Activated T-cell treated with anti-CD3 and anti-CD28 coated beads for 4 hours (primary cell): Measurements from ENCODE around the gene MTR.

Experiments used
- DNase-seq: peaks from one replicate; pipeline ENCODE4 v3.0.0-alpha.2; 2020

Gene MTR

GRCh38 chr1:236795035-236795756 is at the start of gene MTR:
Gene MTR (plus strand): TSS chr1:236795292. CDS start chr1:236795704, 412 bp downstream.
- peak; percentile 92 for DNase-seq

GRCh38 chr1:236746785-236747184 is 48.3 kb upstream of the MTR start:
- no peak for DNase-seq

GRCh38 chr1:236747311-236747985 is 47.6 kb upstream of the MTR start:
- DNase-seq: no peak

DNA sequence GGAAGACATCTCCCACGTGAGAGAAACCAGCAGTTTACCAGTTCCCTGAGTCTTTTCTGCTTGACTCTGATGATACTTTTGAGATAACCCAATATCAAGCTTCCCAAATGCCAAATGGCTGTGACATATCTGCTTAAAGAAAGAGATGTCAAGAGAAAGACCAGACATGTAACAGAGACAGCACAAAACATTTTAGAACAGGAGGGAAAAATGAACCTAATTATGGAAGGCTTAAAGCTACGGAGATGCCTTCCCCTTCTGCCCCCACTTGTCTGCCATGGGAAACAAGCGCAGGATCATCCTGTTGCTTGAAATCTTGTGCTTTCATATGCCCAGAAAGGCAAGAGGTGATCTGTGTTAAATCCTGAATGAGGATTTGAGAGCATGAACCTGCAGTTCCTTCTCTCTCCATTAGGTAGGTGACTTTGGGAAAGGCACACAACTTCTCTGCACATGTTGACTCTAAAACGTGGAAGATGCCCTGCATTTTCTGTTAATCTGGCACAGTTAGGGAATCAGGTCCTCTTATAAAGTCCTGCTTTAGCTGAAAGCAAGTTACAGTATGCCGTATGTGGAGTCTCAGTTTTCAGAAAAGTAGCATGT is 46.7 kb upstream of the MTR start:
- no peak for DNase-seq

DNA sequence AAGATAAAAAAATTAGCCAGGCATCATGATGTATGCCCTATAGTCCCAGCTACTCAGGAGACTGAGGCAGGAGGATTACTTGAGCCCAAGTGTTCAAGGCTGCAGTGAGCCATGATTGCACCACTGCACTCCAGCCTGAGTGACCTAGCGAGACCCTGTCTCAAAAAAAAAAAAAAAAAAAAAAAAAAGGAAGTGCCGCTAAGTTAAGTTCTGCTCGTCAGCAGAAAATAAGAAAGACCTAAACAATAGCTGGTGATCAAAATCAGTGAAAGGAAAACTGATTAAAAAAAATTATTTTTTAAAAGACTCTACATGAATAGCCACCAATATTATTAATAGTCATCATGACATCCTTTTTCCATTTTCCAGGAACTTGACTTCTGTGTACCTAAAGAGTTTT is 44.2 kb upstream of the MTR start:
- no peak for DNase-seq

GRCh38 chr1:236751385-236751784 is 43.7 kb upstream of the MTR start:
- DNase-seq: no peak

GRCh38 chr1:236751935-236752334 is 43.2 kb upstream of the MTR start:
- no peak for DNase-seq

- DNase-seq: no peak
Observed at GRCh38 chr1:236753516-236753915, 41.6 kb upstream of the MTR start.

DNA sequence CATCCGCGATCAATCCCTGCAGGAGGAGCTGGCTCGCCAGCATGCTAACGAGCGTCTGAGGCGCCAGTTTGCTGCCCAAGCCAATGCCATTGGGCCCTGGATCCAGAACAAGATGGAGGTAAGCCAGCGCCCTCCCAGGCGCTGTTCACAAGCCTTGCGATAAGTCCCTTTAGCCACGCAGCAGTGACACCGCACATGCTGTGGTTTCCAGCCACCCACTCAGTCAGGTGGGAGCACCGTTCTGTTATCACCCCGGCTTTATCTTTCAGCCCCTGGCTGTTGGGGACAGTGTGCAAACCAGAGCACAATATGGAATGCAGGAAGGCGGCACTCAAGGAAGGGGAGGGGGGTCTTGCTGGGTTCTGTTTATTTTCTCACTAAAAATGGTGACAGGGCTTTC is 41.1 kb upstream of the MTR start:
- DNase-seq: no peak

DNA sequence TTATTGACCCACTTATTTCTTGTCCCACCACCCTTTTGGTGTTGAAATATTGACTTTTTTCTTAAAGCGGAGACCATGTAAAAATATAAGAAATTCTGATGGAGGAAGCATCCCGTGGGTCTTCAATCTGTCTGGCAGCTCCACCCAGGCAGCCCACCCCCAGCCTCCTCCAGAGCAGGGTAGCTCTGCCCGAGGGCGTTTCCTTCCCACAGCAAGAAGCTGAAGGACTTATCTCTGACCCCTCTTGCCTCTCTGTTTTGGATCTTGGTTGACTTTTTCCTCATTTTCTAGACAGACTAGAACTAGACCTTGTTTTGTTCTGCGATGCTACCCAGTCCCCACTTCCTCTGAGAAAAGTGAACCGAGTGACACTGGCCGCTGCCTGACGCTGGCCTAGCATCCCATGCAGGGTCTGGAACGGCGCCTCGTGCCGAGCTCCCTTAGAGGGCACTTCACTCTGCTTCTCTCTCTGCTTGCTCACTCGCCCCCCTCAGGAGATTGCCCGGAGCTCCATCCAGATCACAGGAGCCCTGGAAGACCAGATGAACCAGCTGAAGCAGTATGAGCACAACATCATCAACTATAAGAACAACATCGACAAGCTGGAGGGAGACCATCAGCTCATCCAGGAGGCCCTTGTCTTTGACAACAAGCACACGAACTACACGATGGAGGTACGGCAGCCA is 40.4 kb upstream of the MTR start:
- DNase-seq: no peak

DNA sequence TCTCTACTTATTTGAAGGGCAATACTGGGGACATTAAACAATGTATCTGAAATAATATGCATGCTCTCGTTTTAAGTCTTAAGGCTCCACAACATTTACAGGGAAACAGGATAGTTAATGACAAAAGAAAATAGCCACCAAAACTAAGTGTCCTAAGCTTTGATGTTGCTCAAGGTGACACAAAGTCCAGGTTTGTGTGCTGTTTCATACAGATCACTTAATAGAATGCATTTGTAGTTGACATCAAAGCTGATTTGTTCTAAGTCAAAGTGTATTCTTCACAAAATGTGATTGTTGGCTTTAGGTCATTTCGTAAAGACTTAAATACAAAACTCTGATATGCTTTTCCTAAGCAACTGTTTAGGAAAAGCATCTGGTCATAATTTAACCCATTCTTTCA is 37.5 kb upstream of the MTR start:
- DNase-seq: no peak

GRCh38 chr1:236759252-236759859 is 35.7 kb upstream of the MTR start:
- DNase-seq: no peak

DNA sequence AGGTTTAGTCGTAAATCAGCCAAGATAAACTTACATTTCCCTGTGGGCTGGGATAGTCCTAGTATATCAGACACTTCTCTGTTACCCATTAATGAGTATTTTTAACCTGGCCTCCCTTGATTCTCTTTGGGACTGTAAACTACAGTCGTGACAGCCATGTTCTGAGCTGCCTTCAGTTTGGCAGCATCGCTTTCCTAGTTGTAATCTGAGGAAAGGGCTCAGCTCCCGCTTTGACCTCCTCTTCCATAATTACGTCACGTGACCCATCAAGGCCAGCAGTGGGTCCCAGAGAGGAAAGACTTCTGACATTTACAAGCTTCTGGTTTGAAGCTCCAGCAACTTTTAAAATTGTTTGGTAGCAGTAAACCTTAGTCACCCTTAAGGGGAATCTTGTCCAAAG is 34.6 kb upstream of the MTR start:
- DNase-seq: no peak

GRCh38 chr1:236760986-236761385 is 34.1 kb upstream of the MTR start:
- DNase-seq: no peak

- no peak for DNase-seq
Observed at GRCh38 chr1:236761397-236762132, 33.5 kb upstream of the MTR start.

- DNase-seq: no peak
Observed at GRCh38 chr1:236762410-236762809, 32.7 kb upstream of the MTR start.

DNA sequence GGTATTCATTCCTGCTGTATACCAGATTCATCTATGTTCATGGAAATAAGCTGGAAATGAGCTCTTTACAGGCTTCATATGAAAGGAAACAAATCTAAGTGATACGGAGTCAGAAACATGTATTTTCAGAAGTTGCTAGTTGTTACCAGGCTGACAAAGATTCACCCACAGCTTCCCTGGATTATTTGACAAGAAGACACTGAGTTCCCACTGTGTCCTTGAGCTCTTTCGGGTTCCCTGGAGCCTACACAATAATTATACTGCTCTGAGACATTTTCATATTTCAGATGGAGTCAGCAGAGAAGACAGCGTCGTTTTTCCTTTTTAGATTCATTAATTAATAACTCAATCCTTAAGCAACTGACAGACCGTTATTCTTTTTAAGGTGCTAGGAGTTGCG is 29.3 kb upstream of the MTR start:
- no peak for DNase-seq

DNA sequence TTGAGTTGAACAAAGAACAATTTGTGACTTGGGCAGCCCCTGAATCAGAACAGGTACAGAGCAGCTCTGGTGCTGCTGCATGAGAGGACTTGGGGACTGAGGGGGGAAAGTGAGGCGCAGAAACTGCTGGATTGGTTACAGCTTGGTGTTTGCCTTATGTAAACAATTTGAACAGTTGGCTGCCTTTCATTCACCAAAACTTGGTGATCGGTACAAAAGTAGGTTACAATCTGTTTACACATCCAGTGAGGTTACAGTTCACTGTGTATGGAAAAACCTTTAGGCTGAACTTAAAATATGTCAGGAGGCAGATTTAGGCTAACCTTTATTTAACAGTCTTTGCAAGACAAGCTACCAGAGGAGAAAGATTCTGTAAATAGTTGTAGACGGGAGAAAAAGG is 28.6 kb upstream of the MTR start:
- DNase-seq: no peak

DNA sequence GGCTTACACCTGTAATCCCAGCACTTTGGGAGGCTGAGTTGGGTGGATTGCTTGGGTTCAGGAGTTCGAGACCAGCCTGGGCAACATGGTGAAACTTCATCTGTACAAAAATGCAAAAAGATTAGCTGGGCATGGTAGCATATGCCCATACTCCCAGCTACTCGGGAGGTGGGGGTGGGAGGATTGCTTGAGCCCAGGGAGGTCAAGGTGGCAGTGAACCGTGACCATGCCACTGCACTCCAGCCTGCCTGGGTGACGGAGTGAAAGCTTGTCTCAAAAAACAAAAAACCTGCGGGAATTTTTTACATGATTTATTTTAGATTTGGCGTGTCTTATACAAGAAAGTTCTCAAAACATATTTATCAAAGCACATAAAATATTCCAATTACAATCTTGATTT is 27.8 kb upstream of the MTR start:
- DNase-seq: no peak

- no peak for DNase-seq
Observed at GRCh38 chr1:236768601-236769000, 26.5 kb upstream of the MTR start.

- DNase-seq: no peak
Observed at GRCh38 chr1:236773919-236774318, 21.2 kb upstream of the MTR start.

- DNase-seq: no peak
Observed at GRCh38 chr1:236774926-236775325, 20.2 kb upstream of the MTR start.

- no peak for DNase-seq
Observed at GRCh38 chr1:236779312-236779711, 15.8 kb upstream of the MTR start.
